Hippocampal formation (tissue), 2 donors: Measurements from ENCODE around the gene NPY4R.
"Not testable (repeated sequence)": the region's sequence is repeated elsewhere in the genome, so short reads cannot be mapped to it uniquely, and the experiment has no call there.

Experiments
- DNase-seq, 2 donors: peaks; one replicate each; lab custom pipeline; 2025; lab: John Stamatoyannopoulos, UW

Gene NPY4R

DNA sequence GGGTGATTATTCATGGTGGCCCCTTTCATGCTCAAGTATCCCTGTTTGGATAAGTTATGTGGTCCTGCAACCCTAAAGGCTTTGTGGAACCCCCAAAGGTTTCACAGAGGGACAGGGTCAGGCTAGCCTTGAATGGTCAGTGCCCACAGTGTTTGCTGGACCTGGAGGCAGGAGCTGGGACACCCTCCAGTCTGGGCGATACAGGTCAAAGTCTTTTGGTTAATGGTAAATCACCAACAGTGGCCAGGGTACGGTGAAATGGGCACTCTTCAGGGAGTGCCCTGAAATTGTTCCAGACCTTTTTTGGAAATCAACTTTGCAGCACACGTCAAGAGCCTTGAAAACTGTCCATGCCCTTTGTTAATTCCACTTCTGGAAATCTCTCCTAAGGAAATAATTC is 8.7 kb downstream of the NPY4R start:
- not testable (repeated sequence) for DNase-seq

DNA sequence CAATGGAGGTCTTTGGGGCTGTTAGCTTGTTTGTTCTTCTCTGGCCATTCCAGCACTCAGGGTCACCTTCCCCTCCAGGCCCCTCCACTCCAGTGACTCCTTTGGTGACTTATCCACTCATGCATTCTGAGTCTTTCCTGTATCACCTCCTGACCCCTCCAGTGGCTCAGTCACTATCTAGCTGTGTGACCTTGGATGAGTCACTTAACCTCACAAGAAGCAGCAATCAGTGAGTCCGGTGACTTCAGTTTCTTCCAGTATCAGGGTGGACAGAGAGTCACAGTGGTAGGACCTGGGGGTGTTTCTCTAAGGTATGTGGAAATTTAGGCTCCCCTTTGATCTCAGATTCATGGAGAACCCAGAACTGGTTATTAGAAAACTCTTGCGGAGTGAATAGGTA is 9.8 kb downstream of the NPY4R start:
- DNase-seq = not testable (repeated sequence)

DNA sequence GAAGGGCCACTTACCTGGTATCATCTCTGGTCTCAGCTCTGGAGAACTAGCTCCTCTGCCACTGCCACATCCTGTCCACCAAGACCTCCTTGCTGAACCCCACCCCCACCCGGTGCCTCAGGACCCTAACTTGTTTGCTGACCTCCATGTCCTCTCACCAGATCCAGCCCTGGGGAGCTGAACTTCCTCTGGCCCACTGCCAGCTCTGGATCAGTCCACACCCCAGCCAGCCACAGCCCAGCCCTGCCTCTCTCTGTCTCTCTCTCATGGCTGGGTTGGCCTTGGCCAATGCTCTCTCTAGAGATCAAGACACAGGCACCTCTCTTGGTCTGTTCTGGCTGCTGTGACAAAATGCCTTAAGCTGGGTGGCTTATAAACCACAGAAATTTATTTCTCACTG is 14.4 kb downstream of the NPY4R start:
- DNase-seq = not testable (repeated sequence)

DNA sequence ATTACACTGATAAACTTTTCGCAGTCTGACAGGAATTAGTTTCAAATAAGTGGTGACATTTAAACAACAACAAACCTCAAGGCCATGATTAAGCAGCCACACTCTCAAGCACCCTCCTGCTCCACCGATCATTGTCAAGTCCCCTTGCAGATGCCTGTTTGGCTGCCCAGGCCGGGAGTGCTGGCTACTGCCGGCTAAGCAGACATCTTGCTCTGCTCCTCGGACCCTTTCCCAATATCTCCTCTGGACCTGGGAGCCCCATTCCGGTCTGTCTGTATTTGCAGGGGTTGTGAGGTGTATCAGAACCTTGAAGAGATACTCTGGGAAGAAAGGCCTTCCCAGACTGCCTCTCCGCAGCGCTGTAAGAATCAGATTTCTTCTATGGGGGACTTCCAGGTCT is 14.9 kb downstream of the NPY4R start:
- DNase-seq = not testable (repeated sequence)

DNA sequence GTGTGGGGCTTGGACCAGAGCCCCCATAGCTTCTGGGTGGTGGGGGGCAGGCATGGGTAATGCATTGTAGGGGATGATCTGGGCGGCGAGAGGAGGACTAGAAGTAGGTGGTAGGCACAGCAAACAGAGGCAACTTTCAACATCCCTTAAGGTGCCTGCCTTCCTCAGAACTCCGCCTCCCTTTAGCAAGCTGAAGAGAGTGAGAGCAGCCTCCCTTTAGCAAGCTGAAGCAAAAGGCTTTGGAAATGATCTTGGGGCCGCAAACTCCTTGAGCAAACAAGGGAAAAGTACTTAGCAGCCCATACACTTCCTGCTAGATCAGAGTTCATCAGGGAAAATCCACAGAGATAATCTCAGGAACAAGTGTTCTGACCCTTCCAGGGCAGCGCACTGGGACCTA is 18.3 kb downstream of the NPY4R start:
- DNase-seq = not testable (repeated sequence)

DNA sequence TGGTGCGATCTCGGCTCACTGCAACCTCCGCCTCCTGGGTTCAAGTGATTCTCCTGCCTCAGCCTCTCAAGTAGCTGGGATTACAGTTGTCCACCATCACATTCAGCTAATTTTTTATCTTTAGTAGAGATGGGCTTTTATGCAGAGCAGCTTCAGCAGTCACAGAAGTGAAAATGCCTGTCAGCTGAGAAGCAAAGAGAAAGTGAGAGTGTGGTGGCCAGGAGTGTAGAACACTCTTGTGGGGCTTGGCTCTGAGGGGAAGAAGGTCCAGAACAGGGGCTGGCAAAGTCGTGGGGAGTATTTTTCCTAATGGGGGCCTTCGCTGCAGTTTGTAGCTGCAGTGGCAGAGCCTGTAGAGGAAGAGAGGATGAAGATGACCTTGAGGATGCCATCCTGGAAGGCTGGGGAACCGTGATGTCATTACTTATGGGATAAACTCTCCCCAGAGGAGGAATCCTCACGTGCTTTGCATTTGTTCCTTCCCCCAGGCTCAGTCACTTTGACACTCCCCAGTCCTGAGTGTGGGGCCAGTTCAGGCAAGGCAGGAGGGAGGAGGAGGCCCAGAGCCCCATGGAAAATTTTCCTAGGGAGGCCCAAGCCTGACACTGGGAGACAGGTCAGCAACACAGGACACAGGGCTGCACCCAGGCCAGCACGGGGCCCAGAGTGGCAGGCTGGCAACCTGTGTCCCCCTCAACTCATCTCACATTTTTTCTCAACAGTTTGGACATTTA is 20.2 kb downstream of the NPY4R start:
- DNase-seq = not testable (repeated sequence)

DNA sequence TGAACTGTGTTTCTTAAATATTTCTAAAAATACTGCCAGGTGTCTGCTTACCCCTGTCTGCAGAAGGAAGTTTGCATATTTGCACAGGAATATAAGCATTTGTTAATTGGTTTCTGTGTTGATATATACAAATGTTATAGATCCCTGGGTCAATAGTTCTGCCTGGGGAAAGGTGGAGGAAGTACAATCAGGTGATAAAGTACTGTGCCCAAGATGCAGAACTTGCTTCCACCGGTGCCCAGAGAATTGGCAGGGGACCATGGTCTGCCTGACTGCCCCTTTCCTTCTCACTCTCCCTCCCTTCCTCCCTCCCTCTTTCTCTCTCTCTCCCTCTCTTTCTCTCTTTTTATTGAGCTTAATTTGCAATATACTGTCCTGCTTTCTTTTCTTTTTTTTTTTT is 22.3 kb downstream of the NPY4R start:
- not testable (repeated sequence) for DNase-seq

DNA sequence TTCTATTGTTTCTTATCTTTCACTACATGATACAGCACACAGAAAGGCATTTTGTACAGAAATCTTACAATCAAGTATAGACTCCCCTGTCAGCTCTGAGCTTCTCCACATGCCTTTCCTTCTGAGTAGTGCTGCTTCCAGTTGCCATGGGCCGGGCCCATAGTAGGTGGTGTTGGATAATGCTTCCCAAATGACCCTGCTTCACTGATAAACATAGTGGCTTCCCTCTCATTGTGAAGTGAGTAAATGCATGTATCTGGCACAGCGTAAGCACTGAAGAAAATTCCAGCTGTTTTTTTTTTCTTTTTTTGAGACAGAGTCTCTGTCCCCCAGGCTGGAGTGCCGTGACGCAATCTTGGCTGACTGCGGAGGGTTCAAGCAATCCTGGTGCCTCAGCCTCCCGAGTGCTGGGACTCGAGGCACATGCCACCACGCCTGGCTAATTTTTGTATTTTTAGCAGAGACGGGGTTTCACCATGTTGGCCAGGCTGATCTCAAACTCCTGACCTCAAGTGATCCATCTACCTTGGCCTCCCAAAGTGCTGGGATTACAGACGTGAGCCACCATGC is 23.0 kb downstream of the NPY4R start:
- not testable (repeated sequence) for DNase-seq

DNA sequence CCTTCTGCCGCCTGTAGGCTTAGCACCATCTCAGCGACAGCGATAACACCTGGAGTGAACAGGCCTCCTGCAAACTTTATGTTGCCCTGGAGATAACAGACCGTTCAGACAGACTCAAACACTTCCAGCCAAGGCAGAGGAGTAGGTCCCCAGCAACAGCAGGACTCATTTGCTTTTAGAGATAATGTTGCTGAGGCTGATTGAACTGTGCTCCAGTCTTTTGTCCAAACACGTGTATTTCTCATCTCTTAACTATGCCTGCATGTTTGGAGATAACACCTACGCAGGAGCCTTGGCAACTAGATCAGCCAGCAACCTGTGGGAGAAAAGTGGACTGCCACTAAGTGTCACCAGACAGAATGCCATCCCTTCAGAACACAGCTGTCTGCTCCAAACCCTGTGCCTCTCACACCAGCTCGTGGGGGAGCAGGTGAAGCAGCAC is 23.9 kb downstream of the NPY4R start:
- peak in 1 of 2 donors; percentile 4 for DNase-seq

DNA sequence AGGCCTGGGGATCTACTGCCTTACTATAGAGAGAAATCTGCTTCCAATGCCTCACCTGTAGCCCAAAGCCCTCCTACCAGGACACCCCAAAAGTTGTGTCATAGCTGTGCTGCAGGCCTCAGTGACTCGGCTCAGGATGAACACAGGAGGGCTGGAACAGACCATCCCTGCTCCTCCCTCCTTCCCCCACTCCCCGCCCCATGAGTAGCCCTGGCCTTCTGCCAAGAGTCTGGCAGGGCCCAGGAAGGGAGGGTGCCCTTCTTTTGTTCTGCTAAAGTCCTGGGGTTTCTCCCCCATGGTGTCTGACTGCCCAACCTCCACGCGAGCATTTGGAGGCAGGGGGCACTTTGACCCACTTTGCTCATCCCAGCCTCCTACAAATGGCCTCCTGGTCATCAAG is 24.8 kb downstream of the NPY4R start:
- not testable (repeated sequence) for DNase-seq

DNA sequence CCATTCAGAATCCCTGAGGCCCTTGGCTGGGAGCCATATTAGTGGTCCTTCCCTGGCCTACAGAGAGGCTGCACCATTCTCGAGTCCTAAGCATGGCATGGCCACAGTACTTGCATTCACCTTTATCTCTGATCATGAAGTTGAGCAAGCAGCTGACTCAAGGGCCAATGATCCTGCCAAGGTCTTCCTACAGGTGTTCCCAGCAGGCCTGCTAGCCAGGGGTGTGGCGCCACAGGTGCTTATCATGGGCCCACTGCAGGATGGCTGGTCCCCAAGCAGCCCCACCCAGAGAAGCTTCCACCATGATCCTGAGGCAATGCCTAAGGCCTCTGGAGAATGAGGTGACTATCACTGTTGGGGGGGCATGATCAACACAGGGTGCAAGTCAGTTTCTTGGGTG is 42.2 kb downstream of the NPY4R start:
- DNase-seq = not testable (repeated sequence)

DNA sequence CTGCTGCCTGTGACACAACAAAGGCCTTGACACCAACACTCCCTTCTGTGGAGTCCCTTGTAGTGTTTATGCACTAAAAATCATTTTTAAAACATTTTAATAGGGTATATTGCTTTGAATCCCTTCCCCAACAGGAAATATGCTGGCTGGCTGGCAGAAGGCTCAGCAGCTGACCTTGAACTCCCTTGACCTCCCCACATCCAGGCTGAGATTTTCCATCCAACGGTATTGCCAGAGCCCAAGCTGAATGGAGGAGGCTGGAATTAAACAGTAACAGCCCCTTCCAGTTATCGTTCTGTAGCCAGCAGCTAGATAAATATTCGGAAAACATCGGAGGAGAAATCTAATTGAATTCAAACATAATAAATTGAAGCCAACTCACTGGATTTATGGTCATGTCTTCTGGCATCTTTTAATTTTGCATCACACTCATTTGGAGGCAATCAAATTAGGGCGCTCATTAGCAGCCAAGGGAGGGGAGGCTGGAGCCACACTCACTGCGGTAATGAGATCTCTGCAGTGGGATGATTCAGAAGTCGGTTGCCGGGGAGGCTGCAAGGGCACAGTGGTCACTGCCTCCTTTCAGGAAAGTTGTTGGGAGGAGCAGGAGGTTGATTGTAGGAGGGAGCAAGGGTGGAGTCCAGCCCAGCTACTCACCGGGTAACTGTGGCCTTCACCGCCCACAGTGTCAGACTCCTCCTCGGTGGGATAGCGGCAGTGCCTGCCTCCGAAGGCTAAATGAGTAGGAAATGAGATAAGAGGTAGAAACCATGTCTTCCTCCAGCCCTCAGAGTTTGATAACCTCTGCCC is 46.0 kb downstream of the NPY4R start:
- DNase-seq = not testable (repeated sequence)

DNA sequence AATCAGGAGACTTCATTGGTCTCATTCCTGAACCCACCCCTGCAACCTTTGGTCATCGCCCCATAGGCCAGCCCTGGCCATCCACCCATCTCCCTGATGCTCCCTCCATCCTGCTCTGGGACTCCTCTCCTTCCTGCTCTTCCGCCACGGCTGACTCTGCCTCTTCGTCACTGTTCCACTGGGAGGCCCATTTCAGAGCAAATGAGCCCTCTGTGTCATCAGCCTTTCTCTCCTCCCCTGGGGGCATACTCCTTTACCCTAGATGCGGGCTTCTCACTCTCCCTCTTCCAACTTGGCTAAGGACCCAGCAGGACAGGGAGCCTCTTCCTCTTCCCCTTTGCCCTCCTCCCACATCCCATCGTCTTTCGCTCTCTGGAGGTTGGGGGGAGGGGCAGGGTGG is 47.5 kb downstream of the NPY4R start:
- DNase-seq = not testable (repeated sequence)

DNA sequence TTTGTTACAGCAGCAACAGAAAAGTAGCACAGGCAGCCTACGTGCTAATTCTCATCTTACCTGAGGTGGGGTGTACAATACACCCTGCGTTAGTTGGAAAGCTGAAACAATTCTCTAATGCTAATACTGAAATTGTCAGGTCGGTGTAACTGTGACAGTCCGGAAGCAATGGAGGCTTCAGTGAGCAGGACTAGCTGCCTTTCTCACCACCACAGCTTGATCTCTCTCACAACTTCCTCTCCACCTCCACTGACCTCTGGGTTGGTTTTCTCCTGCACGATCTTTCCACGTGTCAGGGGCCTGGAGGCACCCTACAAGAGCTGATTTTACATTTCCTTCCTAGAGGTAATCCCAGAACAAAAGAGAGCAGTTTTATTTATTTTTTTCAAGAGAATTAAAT is 50.5 kb downstream of the NPY4R start:
- not testable (repeated sequence) for DNase-seq

DNA sequence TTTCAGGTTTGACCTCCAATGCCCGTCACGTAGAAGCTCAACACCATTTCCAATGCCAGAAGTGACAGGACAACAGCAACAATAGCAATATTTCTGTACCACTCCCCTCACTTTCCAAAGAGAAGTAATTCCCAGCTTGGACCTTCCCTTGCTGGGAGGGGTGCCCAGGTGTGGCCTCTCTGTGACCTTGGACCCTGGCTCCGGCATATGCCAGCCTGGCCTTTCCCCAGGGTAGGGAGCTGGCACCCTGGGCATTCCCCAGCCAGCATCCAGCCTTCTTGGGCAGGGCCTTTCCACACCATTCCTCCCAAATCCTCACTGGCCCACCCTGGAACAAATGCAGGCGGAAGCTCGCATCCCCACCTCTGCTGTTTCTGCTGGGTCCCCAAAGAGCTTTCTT is 53.1 kb downstream of the NPY4R start:
- not testable (repeated sequence) for DNase-seq

DNA sequence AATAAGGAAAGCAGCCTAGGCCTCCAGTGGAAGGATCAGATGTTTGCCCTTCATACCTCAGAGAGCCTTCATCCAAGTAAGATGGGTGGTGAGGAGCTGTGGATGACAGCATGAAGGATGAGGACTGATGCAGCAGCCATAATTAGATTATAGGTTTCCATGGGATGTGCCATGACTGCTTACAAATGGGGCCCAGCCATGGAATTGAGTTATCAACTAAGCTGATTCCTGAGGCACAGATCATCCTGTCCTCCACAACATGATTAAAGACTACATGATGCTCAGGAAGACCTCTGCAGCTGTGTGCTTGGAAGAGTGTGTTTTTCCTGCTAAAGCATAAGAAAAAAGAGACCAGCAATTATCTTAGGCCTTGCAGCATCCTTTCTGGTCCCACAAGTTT is 54.6 kb downstream of the NPY4R start:
- not testable (repeated sequence) for DNase-seq
